DLD1 (cell line): ENCODE data around the gene FOXP1.

Experiments
- in situ Hi-C: cut with HindIII; loops from 2 replicates; pipeline ENCODE4 v1.10.0; 2017; ENCODE audit warnings: low sequenced_read_pairs

The FOXP1 gene

GRCh38 chr3:71510510-71510909 lies 73.0 kb downstream of the FOXP1 start:
- in situ Hi-C loops: no loop called here

DNA sequence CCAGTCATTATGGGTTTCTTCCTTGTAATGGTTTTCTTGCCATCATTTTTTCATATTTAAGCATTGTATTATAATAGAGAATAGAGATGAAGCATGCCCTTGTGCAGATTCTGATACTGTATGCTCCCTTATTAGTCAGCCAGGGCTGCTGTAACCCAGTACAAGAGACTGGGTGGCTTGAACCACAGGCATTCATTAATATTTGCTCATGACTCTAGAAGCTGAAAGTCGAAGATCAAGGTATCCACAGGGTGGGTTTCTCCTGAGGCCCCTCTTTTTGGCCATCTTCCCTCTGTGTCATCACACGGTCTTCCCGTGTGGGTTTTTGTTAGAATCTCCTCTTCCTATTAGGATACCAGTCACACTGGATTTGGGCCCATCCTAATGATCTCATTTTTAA lies 74.5 kb downstream of the FOXP1 start:
- in situ Hi-C loops: no loop called here

- in situ Hi-C loops: no loop called here
Measured at GRCh38 chr3:71505767-71506350, 77.7 kb downstream of the FOXP1 start.

GRCh38 chr3:71504250-71505036 lies 79.1 kb downstream of the FOXP1 start:
- in situ Hi-C loops: no loop called here

- in situ Hi-C loops: no loop called here
Measured at GRCh38 chr3:71503525-71504249, 79.8 kb downstream of the FOXP1 start.

DNA sequence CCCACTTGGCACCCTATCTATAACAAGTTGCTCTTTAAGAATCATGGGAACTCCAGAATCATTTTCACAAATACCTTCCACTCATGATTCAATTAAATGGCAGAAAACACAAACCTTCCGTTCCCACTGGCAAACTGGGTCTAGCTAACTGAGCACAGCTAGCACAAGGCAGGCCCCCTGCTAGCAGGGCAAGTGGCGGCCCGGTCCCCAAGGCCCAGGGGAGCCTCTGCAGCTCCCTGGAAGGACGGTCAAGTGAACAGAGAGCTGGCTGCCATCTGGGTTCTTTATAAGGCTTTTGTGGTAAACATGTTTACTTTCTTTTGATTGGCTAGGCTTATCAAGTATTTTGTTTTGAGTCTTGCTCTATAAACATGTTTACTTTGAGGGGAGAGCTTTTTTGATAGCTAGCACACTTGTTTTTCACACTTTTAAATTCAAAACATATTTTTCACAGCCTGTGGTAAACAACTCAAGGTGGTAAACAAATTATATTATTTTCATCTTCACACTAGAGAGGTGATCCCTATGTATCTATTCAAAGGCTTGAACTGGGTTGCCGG lies 81.4 kb downstream of the FOXP1 start:
- in situ Hi-C loops: no loop called here

- in situ Hi-C loops: no loop called here
Measured at GRCh38 chr3:71500696-71501095, 82.8 kb downstream of the FOXP1 start.

DNA sequence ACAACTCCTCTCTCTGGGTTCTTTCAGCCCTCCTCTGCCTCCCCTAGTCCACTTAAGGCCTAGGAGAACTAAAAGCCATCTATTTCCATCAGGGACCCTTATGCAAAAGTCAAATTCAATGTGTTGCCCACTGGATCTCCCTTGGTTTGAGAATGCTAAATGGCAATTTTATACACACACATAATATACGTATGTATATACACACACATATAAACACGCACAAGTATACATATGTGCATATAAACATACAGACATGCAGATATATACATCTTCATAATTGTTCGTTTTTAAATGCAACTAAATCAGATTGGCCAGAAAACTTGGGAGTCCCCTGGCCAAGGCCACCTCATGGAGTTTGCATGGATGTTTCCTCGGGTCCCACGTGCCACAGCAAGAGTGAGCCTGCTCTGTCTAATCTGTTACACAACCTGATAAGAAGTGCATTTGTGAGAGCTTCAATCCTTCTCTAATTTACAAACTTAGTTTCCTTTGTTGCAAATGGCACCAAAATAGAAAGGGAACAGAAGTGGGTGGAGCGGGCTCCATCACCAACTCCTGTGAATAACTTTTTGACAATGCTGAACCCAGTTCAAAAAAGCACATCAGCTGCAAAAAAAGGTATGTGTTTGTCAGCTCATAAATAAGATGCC lies 84.2 kb downstream of the FOXP1 start:
- in situ Hi-C loops: no loop called here

GRCh38 chr3:71498543-71498942 lies 85.0 kb downstream of the FOXP1 start:
- in situ Hi-C loops: no loop called here

DNA sequence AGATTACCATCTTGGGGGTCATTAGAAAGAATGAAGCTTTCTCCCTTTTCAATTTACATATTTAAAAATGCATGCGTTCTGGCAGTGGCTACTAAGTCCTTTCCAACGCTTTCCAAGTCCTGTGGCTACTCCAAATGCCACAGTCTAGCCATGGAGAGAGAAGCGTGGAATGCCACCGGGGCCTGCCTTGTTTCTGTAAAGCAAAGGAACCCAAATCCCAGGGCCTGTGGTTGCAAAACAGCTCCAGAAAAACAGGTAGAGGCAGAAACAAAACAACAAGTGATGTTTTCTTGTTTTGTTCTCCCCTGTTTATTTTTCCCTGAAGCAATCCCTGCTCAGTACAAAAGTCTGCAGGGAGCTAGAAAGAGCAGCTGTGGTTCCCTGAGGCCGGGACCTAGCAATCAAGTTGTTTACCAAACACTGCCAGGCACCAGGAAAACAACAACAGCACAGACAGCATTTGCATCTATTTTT lies 85.5 kb downstream of the FOXP1 start:
- in situ Hi-C loops: no loop called here

DNA sequence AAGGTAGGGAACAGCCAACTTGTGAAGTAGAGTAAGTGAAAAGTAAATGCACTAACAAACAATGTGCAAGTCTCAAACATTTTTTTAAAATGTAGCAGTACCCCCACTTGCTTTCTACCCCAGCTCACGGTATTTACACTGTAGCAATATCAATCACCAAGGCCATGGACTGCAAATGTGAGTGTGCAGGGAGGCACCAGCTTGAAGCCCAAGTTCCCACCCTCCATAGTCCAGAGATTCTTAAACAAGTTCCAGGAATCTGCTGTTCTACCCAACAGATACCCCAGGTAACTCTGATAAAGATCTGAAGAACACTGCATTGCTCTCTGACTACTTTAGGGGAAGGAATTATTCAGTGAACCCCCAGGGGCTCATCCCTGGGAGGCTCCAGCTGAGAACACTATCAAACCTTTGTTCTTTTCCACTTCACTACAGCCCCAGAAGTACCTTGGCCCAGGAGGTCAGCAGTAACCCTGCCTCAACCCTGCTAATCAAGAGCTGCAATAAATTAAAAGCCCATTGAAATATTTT lies 86.1 kb downstream of the FOXP1 start:
- in situ Hi-C loops: no loop called here

- in situ Hi-C loops: no loop called here
Measured at GRCh38 chr3:71495708-71496472, 87.6 kb downstream of the FOXP1 start.

GRCh38 chr3:71494212-71494611 lies 89.3 kb downstream of the FOXP1 start:
- in situ Hi-C loops: no loop called here

DNA sequence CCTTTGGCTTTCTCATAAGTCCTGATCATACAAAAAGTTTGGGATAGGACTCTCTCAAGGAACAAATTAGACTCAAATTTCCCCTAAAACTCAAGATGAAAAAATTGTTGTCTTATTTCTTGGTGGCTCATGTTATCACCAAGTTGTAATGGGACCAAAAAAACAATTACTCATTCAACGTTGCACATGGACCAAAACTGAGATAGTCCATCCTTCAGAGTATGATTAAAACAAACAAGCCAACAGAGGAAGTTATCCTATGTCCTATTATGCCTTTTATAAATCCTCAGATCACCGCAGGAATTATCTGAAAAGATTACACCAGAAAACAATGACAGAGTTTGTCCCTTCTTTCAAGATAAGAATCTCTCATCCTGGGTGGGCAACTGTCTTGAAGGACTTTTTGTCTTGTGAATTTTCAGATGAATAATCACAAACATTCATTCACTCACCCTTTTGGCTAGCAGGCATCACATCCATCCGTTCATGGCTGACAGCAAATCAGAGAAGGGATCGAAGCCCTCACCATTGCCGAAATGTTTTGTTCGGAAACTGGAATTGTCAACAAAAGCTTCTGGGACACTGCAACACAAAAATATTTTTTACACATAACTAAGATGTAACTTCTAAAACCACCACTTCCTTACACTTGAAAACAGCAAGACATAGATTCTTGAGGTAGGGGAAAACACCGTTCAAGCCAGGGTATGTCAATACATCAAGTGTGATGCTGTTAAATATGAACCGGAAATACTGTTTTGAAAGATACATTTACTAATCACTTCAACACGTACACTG lies 90.4 kb downstream of the FOXP1 start:
- in situ Hi-C loops: no loop called here

GRCh38 chr3:71492566-71492965 lies 91.0 kb downstream of the FOXP1 start:
- in situ Hi-C loops: no loop called here

DNA sequence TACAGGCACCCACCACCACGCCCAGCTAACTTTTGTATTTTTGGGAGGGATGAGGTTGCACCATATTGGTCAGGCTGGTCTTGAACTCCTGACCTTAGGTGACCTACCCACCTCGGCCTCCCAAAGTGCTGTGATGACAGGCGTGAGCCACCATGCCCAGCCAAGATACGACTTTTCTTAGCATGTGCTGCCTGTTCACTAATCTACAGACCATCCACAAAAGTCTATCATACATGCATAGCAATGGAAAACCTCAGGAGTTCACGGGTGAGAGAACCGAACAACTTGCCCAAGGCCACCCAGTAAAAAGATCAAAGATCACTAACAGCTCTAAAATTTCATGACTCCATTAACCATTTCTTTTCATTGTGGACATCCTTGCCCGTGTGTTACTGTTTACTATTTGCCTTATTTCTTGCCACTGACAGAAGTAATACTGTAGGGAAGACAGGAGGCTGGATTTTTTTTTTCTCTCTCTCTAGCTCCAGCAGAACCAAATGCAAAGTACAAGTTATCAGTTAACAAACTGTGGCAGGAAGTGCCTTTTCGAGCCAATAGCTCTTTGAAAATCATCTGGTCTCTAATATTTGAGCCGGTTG lies 92.3 kb downstream of the FOXP1 start:
- in situ Hi-C loops: no loop called here

- in situ Hi-C loops: no loop called here
Measured at GRCh38 chr3:71490692-71491091, 92.8 kb downstream of the FOXP1 start.

GRCh38 chr3:71489315-71489761 lies 94.2 kb downstream of the FOXP1 start:
- in situ Hi-C loops: no loop called here

DNA sequence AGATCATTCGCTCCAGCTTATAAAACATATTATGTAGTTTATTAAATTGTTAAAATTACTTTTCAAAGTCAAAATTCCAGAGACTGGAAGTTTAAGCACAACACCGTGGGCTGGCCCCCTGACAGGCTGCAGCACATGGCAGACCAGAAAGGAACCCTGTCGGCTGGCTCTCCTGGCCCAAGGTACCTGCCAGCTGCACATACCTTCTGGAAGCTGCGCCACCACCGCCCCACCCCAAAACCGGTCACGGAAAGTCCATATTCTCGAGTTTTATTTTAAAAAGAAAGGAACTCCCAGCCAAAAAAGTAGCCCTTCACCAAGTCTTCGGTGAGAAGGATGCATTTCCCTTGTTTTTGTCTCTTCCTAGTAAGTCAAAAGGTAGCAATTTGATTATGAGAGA lies 94.6 kb downstream of the FOXP1 start:
- in situ Hi-C loops: no loop called here
